Measurements from ENCODE around the gene PDE9A.

PDE9A gene

GRCh38 chr21:42662430-42663199 is 9.2 kb downstream of the PDE9A start:
- TF ChIP-seq CEBPB (IDR thresholded peaks at IDR 0.05) (no peak), EP300 (IDR thresholded peaks at IDR 0.05; ENCODE audit: borderline replicate concordance) (no peak), NFIC (IDR thresholded peaks at IDR 0.05) (no peak), ZBTB7A (IDR thresholded peaks at IDR 0.05; ENCODE audit: low read depth) (no peak), REST (IDR thresholded peaks at IDR 0.05; ENCODE audit: low read depth) (no peak), FOXM1 (IDR thresholded peaks at IDR 0.05; ENCODE audit: borderline replicate concordance, low read depth) (no peak), RAD21 (IDR thresholded peaks at IDR 0.05; ENCODE audit: low read depth) (no peak), USF1 (IDR thresholded peaks at IDR 0.05) (no peak), EGR1 (IDR thresholded peaks at IDR 0.05) (no peak), TCF12 (IDR thresholded peaks at IDR 0.05; ENCODE audit: low read depth) (no peak), TEAD4 (IDR thresholded peaks at IDR 0.05) (no peak), YY1 (IDR thresholded peaks at IDR 0.05; ENCODE audit: low read depth) (no peak), CREB1 (IDR thresholded peaks at IDR 0.05; ENCODE audit: low read depth) (no peak), TAF1 (IDR thresholded peaks at IDR 0.05; ENCODE audit: low read depth) (no peak)
- TF ChIP-seq, protein P1, sequence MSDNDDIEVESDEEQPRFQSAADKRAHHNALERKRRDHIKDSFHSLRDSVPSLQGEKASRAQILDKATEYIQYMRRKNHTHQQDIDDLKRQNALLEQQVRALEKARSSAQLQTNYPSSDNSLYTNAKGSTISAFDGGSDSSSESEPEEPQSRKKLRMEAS (IDR thresholded peaks at IDR 0.05) = no peak

GRCh38 chr21:42663200-42663750 is 9.9 kb downstream of the PDE9A start:
- no peak for TF ChIP-seq REST (IDR thresholded peaks at IDR 0.05; ENCODE audit: low read depth)
- TF ChIP-seq TEAD4 (IDR thresholded peaks at IDR 0.05) = no peak
- no peak for TF ChIP-seq RAD21 (IDR thresholded peaks at IDR 0.05; ENCODE audit: low read depth)
- TF ChIP-seq FOXM1 (IDR thresholded peaks at IDR 0.05; ENCODE audit: borderline replicate concordance, low read depth) = no peak
- no peak for TF ChIP-seq EGR1 (IDR thresholded peaks at IDR 0.05)

- TF ChIP-seq FOXM1 (IDR thresholded peaks at IDR 0.05; ENCODE audit: borderline replicate concordance, low read depth) (no peak), CEBPB (IDR thresholded peaks at IDR 0.05) (no peak), RAD21 (IDR thresholded peaks at IDR 0.05; ENCODE audit: low read depth) (no peak), USF1 (IDR thresholded peaks at IDR 0.05) (no peak), NFIC (IDR thresholded peaks at IDR 0.05) (no peak), TCF12 (IDR thresholded peaks at IDR 0.05; ENCODE audit: low read depth) (no peak), ZBTB7A (IDR thresholded peaks at IDR 0.05; ENCODE audit: low read depth) (no peak), EP300 (IDR thresholded peaks at IDR 0.05; ENCODE audit: borderline replicate concordance) (no peak), CREB1 (IDR thresholded peaks at IDR 0.05; ENCODE audit: low read depth) (no peak), YY1 (IDR thresholded peaks at IDR 0.05; ENCODE audit: low read depth) (no peak), TEAD4 (IDR thresholded peaks at IDR 0.05) (no peak)
- TF ChIP-seq, protein P1 (IDR thresholded peaks at IDR 0.05) = no peak
Observed at GRCh38 chr21:42663860-42664535, 10.6 kb downstream of the PDE9A start.

GRCh38 chr21:42664614-42665013 is 11.2 kb downstream of the PDE9A start:
- no peak for TF ChIP-seq CREB1 (IDR thresholded peaks at IDR 0.05; ENCODE audit: low read depth)

GRCh38 chr21:42665026-42665425 is 11.6 kb downstream of the PDE9A start:
- TF ChIP-seq EGR1 (IDR thresholded peaks at IDR 0.05) = no peak
- no peak for TF ChIP-seq RAD21 (IDR thresholded peaks at IDR 0.05; ENCODE audit: low read depth)
- no peak for TF ChIP-seq EP300 (IDR thresholded peaks at IDR 0.05; ENCODE audit: borderline replicate concordance)
- no peak for TF ChIP-seq TAF1 (IDR thresholded peaks at IDR 0.05; ENCODE audit: low read depth)
- TF ChIP-seq YY1 (IDR thresholded peaks at IDR 0.05; ENCODE audit: low read depth) = no peak
- no peak for TF ChIP-seq FOXM1 (IDR thresholded peaks at IDR 0.05; ENCODE audit: borderline replicate concordance, low read depth)
- TF ChIP-seq ZBTB7A (IDR thresholded peaks at IDR 0.05; ENCODE audit: low read depth) = no peak
- TF ChIP-seq CEBPB (IDR thresholded peaks at IDR 0.05) = no peak

Measured in Ishikawa (cell line).